Gastroesophageal sphincter (tissue), 4 donors: Measurements from ENCODE around the gene PDHB. TPM values are rescaled to one million over a fixed set of nuclear protein-coding genes. Genes with fewer than 3 reads are reported as not detected.

Experiments
- ATAC-seq: fragments of 150-250 bp; one replicate; pipeline ENCODE4 v1.9.1; 2016; ENCODE audit warnings: mild to moderate bottlenecking, moderate library complexity
- H3K27ac ChIP-seq, 4 donors: fragments of 200-600 bp; sonication (generic) in 3 of 4; 1 replicate in 3 of 4; 2 replicates in 1 of 4; pipeline ENCODE4 v1.5.1; 2016 to 2019
- H3K27me3 ChIP-seq: fragments of 200-600 bp; sonication (generic); one replicate; pipeline ENCODE4 v1.5.1; 2019
- H3K36me3 ChIP-seq, 2 donors: fragments of 200-600 bp; sonication (generic); one replicate each; pipeline ENCODE4 v1.5.1; 2019; ENCODE audit warnings: control low read depth in 1 of 2
- H3K4me1 ChIP-seq, 3 donors: fragments of 200-600 bp; sonication (generic); 1 replicate in 2 of 3; 2 replicates in 1 of 3; pipeline ENCODE4 v1.5.1; 2016 to 2019; ENCODE audit warnings: control low read depth in 2 of 3
- H3K4me3 ChIP-seq, 2 donors: fragments of 200-600 bp; sonication (generic); one replicate each; pipeline ENCODE4 v1.5.1; 2019; ENCODE audit warnings: mild to moderate bottlenecking in 1 of 2, moderate library complexity in 1 of 2
- H3K9me3 ChIP-seq, 3 donors: fragments of 200-600 bp; sonication (generic); one replicate each; pipeline ENCODE4 v1.5.1; 2017 to 2019; ENCODE audit warnings: control low read depth in 2 of 3
- EP300 ChIP-seq: sonication (generic); formaldehyde crosslinking; IDR thresholded peaks from one replicate; pipeline ENCODE4 v1.6.1; 2017; ENCODE audit warnings: antibody characterized with exemption, mild to moderate bottlenecking
- POLR2A ChIP-seq, 2 donors: fragments of 450-650 bp; IDR thresholded peaks; one replicate each; pipeline ENCODE4 v1.6.1; 2017; ENCODE audit warnings: antibody characterized with exemption in 2 of 2, mild to moderate bottlenecking in 2 of 2, moderate library complexity in 1 of 2
- POLR2AphosphoS5 ChIP-seq: sonication (generic); formaldehyde crosslinking; IDR thresholded peaks from one replicate; pipeline ENCODE4 v1.6.1; 2017; ENCODE audit warnings: antibody characterized with exemption
- WGBS, 2 donors: methylation state at CpG; one replicate each; pipeline ENCODE4 v1.1.5; 2018; ENCODE audit warnings: low coverage in 1 of 2; 5-methylcytosine and 5-hydroxymethylcytosine counted together
- total RNA-seq, 4 donors: library from RNA; depleted of rRNA; stranded (reverse); fragments of >200 nt; gene quantifications; one replicate each; pipeline ENCODE4 v1.1.0, GENCODE V29; 2016
- TF ChIP-seq, protein P1 (sequence below), 4 experiments: fragments of 200-600 bp in 2 of 4; fragments of 450-650 bp in 2 of 4; sonication (generic) in 1 of 4; IDR thresholded peaks; one replicate each; pipeline ENCODE4 v1.5.1; 2017 to 2019; ENCODE audit warnings: antibody characterized with exemption in 4 of 4, mild to moderate bottlenecking in 2 of 4, moderate library complexity in 2 of 4

Gene PDHB
- total RNA-seq = 100 to 1,000 TPM in 3 of 4 donors, 10 to 100 TPM in 1; 90.1 to 213 (median 146) TPM

DNA sequence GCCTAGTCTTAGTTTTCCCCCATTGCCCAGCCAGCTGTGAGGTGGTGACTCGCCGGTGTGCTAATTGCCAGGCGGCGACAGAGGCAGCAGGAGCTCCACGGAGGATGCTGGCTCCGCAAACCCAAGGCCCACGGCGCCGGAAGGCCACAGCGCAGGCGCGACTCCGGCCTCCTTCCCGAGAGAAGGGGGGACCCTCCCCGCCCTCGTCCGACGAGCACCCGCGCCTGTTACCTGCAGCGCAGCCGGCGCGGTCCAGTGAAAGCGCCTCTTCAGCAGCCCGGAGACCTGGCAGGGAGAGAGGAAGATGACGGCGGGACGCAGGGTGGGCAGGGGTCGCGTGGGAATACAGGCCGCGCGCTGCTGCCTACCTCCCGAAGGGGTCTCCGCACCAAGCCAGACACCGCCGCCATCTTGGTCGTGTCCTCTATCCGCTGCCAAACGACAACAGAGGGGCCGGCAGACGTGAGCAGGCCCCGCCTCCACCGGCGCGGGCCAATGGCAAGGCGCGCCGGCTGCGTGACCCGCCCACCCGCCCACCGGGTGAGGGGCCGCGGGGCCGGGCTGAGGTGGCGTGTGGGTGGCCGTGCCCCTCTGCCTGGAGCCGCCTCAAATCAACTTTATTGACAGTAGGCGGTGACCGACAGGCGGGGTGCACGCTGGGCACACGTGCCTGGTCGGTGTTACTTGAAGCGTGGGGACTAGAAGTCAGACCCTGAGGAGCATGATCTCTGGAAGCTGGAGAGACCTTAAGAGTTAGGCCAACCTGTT is at the start of gene PDHB:
PDHB (minus strand) TSS at position 433 of the 768 bp plus-strand sequence; CDS start at position 410, 23 bp downstream.
- Histone ChIP-seq H3K27me3 (no peaks in the 10 kb centered on the region), H3K4me1 (peaks cover 0 to 73% (median 20%) of the 10 kb centered on the region in 3 donors), H3K4me3 (peak within 1 kb of the TSS; percentile 72 to 77), H3K9me3 (no peaks in the 10 kb centered on the region), H3K36me3 (peaks cover 10 to 35% of the 10 kb centered on the region in 2 donors), H3K27ac (peak within 1 kb of the TSS; percentile 74 to 96 (median 94))
- 0% methylated on average over 4 of the region's 67 CpGs; no CpG with 5 or more reads in 1 of the 2 donors for WGBS, 2 donors
- peak; percentile 97 for ATAC-seq
- TF ChIP-seq EP300 = no peak
- TF ChIP-seq, protein P1, sequence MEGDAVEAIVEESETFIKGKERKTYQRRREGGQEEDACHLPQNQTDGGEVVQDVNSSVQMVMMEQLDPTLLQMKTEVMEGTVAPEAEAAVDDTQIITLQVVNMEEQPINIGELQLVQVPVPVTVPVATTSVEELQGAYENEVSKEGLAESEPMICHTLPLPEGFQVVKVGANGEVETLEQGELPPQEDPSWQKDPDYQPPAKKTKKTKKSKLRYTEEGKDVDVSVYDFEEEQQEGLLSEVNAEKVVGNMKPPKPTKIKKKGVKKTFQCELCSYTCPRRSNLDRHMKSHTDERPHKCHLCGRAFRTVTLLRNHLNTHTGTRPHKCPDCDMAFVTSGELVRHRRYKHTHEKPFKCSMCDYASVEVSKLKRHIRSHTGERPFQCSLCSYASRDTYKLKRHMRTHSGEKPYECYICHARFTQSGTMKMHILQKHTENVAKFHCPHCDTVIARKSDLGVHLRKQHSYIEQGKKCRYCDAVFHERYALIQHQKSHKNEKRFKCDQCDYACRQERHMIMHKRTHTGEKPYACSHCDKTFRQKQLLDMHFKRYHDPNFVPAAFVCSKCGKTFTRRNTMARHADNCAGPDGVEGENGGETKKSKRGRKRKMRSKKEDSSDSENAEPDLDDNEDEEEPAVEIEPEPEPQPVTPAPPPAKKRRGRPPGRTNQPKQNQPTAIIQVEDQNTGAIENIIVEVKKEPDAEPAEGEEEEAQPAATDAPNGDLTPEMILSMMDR (IDR thresholded peaks at IDR 0.05) = peak in 1 of 4 experiments; percentile 11
- TF ChIP-seq POLR2A (IDR thresholded peaks at IDR 0.05) = peak; percentile 75 to 78
- TF ChIP-seq POLR2AphosphoS5 = peak; percentile 86

DNA sequence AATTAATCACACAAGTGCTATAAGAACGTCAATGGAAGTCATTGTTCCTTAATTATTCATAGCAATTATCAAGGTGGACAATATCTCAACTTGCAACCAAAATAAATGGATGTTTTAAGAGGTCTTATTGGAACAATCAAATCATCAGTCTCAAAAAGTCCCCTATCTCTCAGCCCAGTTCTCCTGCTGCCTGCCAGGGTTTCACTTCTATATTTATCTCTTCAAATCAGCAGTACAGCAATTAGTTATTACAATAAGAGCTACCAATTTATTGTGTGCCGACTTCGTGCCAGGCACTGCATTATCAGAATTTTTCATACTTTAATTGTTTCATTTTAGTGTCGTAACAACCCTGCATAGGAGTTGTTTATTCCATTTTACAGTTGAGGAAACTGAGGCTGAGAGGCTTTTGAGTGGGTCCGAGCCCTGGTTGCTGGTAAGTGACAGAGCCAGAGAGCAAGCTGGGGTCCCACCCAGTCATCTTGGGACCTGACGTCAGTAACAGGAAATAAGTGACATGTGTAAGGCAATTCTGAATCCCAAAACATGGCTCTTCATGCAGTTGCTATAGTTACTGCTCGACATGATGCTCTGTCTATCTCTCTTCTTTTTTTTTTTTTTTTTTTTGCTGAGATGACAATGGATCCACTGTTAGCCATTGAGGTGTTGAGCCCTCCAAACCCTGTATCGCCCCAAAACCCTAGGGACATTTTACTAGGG is 49.4 kb upstream of the PDHB start:
- H3K27me3 ChIP-seq = no peaks in the 10 kb centered on the region
- no peaks in the 10 kb centered on the region for H3K36me3 ChIP-seq
- peaks cover 0 to 3% (median 0%) of the 10 kb centered on the region in 3 donors for H3K9me3 ChIP-seq
- H3K4me1 ChIP-seq = peaks cover 0 to 6% (median 0%) of the 10 kb centered on the region in 3 donors
- ATAC-seq = no peak
- H3K27ac ChIP-seq = no peak overlapping the region
- 63 to 68% methylated on average over 7 to 8 of the region's 8 CpGs for WGBS, 2 donors
- H3K4me3 ChIP-seq = no peak overlapping the region
- TF ChIP-seq POLR2A (IDR thresholded peaks at IDR 0.05) = no peak
- TF ChIP-seq POLR2AphosphoS5 = no peak
- no peak for TF ChIP-seq EP300
- TF ChIP-seq, protein P1 (IDR thresholded peaks at IDR 0.05) = no peak

DNA sequence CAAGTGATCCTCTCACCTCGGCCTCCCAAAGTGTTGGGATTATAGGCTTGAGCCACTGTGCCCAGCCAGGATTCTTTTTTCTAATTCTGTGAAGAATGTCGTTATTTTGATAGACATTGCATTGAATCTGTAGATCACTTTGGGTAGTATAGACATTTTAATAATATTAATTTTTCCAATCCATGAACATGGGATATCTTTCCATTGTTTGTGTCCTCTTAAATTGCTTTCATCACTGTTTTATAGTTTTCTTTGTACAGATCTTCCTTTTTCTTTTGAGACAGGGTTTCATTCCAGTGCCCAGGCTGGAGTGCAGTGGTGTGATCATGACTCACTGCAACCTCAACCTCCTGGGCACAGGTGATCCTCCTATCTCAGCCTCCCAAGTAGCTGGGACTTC is 46.7 kb upstream of the PDHB start:
- no peak overlapping the region for H3K4me3 ChIP-seq
- TF ChIP-seq POLR2A (IDR thresholded peaks at IDR 0.05) (no peak), EP300 (no peak), POLR2AphosphoS5 (no peak)
- TF ChIP-seq, protein P1 (IDR thresholded peaks at IDR 0.05) = no peak
- no peaks in the 10 kb centered on the region for H3K4me1 ChIP-seq
- H3K9me3 ChIP-seq = peaks cover 0 to 3% (median 0%) of the 10 kb centered on the region in 3 donors
- H3K27me3 ChIP-seq = no peaks in the 10 kb centered on the region
- H3K27ac ChIP-seq = no peak overlapping the region
- no peak for ATAC-seq
- H3K36me3 ChIP-seq = no peaks in the 10 kb centered on the region
- 96 to 100% methylated on average over 1 to 2 of the region's 2 CpGs for WGBS, 2 donors

DNA sequence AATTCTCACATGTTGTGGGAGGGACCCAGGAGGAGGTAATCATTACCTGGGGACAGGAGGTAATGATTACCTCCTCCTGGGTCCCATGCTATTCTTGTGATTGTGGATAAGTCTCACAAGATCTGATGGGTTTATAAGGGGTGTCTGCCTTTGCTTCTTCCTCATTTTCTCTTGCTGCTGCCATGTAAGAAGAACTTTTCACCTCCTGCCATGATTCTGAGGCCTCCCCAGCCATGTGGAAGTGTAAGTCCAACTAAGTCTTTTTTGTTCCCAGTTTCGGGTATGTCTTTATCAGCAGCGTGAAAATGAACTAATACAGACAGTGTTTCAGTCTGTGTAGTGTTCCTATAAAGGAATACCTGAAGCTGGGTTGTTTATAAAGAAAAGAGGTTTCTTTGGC is 45.1 kb upstream of the PDHB start:
- peaks cover 0 to 3% (median 0%) of the 10 kb centered on the region in 3 donors for H3K9me3 ChIP-seq
- no peak for ATAC-seq
- TF ChIP-seq EP300 (no peak), POLR2AphosphoS5 (no peak), POLR2A (IDR thresholded peaks at IDR 0.05) (no peak)
- TF ChIP-seq, protein P1 (IDR thresholded peaks at IDR 0.05) = no peak
- no peaks in the 10 kb centered on the region for H3K27me3 ChIP-seq
- H3K36me3 ChIP-seq = no peaks in the 10 kb centered on the region
- WGBS, 2 donors = 92 to 100% methylated on average over 1 to 2 of the region's 2 CpGs
- H3K4me1 ChIP-seq = no peaks in the 10 kb centered on the region
- no peak overlapping the region for H3K27ac ChIP-seq
- no peak overlapping the region for H3K4me3 ChIP-seq
